BJ (cell line): ENCODE measurements around the gene SH2B2. TPM values are rescaled to one million over a fixed set of nuclear protein-coding genes. Genes with fewer than 3 reads are reported as not detected.
"Not testable (repeated sequence)": the region's sequence is repeated elsewhere in the genome, so short reads cannot be mapped to it uniquely, and the experiment has no call there.

ENCODE experiments used
- CTCF ChIA-PET: fragments of 350-600 bp; formaldehyde crosslinking; extraction: SDS; loops from one replicate; lab custom pipeline; 2021; ENCODE audit warnings: antibody characterized with exemption, inconsistent platforms; lab: Yijun Ruan, JAX
- POLR2A ChIA-PET: fragments of 300-600 bp; sonication (Branson Sonifier 250); formaldehyde crosslinking; extraction: SDS; loops from one replicate; lab custom pipeline; 2021; ENCODE audit warnings: antibody characterized with exemption; lab: Charles Lee
- DNase-seq: peaks from one replicate; pipeline ENCODE4 v3.0.0-alpha.2; 2011; ENCODE audit warnings: low read depth
- H3K27me3 ChIP-seq: 2 replicates; pipeline ENCODE4 v1.6.0; 2011; ENCODE audit warnings: low read length; ENCODE audit not compliant: control insufficient read depth, insufficient read depth
- H3K36me3 ChIP-seq: 2 replicates; pipeline ENCODE4 v1.5.1; 2011; ENCODE audit warnings: low read length; ENCODE audit not compliant: control insufficient read depth, insufficient read depth
- H3K4me3 ChIP-seq: 2 replicates; pipeline ENCODE4 v1.5.1; 2011; ENCODE audit warnings: low read depth, mild to moderate bottlenecking, control low read depth, low read length
- CTCF ChIP-seq: IDR thresholded peaks from 2 replicates; pipeline ENCODE4 v1.5.1; 2011; ENCODE audit warnings: low read depth, mild to moderate bottlenecking, control low read depth, inconsistent platforms, low read length, moderate library complexity; ENCODE audit not compliant: insufficient read depth
- polyA plus RNA-seq: library from polyadenylated mRNA; depleted of rRNA; stranded (reverse); fragments of >200 nt; gene quantifications from 2 replicates; pipeline ENCODE4 v1.2.3, GENCODE V29; 2011

The SH2B2 gene
- polyA plus RNA-seq, 1 experiment: 0.58 TPM

DNA sequence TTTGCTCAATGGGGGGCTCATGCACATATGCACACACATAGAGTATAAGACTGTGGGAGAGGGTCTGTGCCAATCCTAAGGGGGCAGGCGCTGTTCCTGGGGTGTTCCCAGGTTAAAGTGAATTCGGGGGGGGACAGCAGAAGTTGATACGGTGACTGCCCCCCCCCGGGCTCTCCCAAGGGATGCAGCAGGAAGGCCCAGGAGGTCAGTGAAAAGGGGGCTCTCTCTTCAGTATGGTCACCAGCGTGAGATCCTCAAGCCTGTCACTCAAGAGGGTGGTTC, 37.2 kb downstream of the SH2B2 start:
- ChIA-PET POLR2A (interaction anchor here (0.6 kb wide), 1 partner anchor 8 kb away, joined by 3 read pairs; no protein-coding TSS in a partner anchor), CTCF (no interaction called here)
- Histone ChIP-seq H3K27me3 (no peaks in the 10 kb centered on the region), H3K4me3 (no peak overlapping the region), H3K36me3 (no peaks in the 10 kb centered on the region)
- no peak for DNase-seq
- TF ChIP-seq CTCF: no peak

- DNase-seq, POLR2A ChIA-PET, CTCF ChIA-PET, H3K4me3 ChIP-seq, H3K27me3 ChIP-seq, H3K36me3 ChIP-seq: not testable (repeated sequence)
Measured at GRCh38 chr7:102325106-102325505, 38.4 kb downstream of the SH2B2 start.

- no peaks in the 10 kb centered on the region for H3K27me3 ChIP-seq
- POLR2A ChIA-PET: no interaction called here
- no peak for TF ChIP-seq CTCF
- no peak overlapping the region for H3K4me3 ChIP-seq
- no peaks in the 10 kb centered on the region for H3K36me3 ChIP-seq
- CTCF ChIA-PET: no interaction called here
- no peak for DNase-seq
Measured at GRCh38 chr7:102326157-102326889, 39.7 kb downstream of the SH2B2 start.

- H3K4me3 ChIP-seq, POLR2A ChIA-PET, H3K27me3 ChIP-seq, CTCF ChIA-PET, H3K36me3 ChIP-seq, DNase-seq: not testable (repeated sequence)
Measured at GRCh38 chr7:102327183-102327582, 40.5 kb downstream of the SH2B2 start.

DNA sequence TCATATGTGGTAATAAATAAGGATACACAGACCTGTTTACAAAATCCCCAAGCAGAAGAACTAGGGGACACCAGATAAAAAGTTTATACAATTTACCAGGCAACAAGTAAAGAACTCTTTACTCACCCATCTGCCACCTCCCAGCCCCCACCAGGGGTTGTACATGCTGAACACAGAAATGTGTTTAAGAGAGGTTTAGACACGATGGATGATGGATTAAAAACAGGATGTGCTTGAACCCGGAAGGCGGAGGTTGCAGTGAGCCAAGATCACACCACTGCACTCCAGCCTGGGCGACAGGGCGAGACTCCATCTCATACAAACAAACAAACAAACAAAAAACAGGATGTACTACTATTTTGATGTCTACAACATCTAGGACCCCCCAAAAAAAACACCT, 42.2 kb downstream of the SH2B2 start:
- H3K4me3 ChIP-seq, DNase-seq, H3K27me3 ChIP-seq, POLR2A ChIA-PET, H3K36me3 ChIP-seq, CTCF ChIA-PET: not testable (repeated sequence)

DNA sequence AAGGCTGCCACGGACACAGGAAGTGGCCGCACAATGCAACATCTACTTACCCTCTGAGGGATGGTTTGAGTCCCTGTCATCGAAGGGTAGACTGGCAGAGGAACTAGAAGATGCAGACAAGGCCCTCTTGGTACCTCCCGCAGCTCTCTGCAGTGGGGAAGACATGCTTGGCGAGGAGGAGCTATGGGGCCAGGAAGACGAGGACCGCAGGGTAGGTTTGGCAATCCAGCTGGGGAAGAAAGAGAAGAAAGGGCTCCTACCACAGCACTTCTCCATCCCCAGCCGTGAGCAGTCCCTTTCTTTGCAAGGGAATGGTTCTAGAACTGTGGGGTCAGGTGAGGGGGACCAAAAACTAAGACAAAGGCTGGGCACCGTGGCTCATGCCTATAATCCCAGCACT, 42.7 kb downstream of the SH2B2 start:
- H3K36me3 ChIP-seq, H3K4me3 ChIP-seq, H3K27me3 ChIP-seq, POLR2A ChIA-PET, DNase-seq, CTCF ChIA-PET: not testable (repeated sequence)

DNA sequence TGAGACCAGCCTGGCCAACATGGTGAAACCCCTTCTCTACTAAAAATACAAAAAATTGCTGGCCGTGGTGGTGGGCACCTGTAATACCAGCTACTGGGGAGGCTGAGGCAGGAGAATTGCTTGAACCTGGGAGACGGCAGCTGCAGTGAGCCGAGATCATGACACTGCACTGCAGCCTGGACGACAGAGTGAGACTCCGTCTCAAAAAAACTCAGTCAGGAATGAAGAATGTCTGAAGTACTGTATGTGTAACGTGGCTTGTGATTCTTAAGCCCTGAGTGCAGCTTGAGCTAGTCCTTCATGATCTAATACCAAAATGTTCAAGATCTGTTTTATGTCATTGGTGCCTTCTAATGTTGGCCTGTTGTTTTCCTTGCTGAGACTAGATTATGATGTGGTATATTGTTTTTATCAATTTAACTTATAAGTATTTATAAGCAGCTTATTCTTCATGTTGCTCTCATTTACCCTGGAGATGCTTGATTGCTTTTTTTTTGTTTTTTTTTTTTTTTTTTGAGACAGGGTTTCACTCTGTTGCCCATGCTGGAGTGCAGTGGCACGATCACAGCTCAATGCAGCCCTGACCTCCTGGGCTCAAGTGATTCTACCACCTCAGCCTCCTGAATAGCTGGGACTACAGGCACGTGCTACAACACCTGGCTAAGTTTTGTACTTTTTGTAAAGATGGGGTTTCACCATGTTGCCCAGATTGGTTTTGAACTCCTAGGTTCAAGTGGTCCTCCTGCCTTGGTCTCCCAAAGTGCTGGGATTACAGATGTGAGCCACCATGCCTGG, 44.2 kb downstream of the SH2B2 start:
- H3K27me3 ChIP-seq, H3K36me3 ChIP-seq, POLR2A ChIA-PET, H3K4me3 ChIP-seq, DNase-seq, CTCF ChIA-PET: not testable (repeated sequence)

DNA sequence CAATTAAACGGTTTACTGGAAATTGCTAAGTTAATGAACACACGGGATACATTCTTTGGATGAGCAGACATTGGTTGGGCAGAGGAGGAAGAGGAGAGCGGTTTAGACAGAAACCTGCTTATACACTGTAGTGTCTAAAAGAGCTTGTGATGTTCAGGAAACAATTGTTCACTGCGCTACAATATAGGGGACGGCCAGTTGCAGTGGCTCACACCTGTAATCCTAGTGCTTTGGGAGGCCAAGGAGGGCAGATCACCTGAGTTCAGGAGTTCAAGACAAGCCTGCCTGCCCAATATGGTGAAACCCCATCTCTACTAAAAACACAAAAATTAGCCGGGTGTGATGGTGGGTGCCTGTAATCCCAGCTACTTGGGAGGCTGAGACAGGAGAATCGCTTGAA, 48.9 kb downstream of the SH2B2 start:
- H3K36me3 ChIP-seq, CTCF ChIA-PET, H3K4me3 ChIP-seq, DNase-seq, H3K27me3 ChIP-seq, POLR2A ChIA-PET: not testable (repeated sequence)

DNA sequence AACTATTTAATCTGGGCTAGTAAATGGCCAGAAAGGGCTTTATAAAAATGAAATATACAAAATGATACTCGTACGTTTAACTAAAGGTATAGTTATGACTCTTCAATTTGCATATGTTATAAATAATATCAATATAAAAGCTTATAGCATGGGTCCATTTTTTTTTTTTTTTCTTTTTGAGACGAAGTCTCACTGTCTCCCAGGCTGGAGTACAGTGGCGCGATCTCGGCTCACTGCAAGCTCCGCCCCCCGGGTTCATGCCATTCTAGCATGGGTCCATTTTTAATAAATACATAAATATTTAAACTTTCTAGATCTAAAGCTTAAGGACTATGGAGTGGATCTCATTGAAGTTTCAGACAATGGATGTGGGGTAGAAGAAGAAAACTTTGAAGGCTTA, 50.3 kb downstream of the SH2B2 start:
- DNase-seq, H3K4me3 ChIP-seq, H3K36me3 ChIP-seq, CTCF ChIA-PET, POLR2A ChIA-PET, H3K27me3 ChIP-seq: not testable (repeated sequence)

- H3K27me3 ChIP-seq, CTCF ChIA-PET, DNase-seq, H3K36me3 ChIP-seq, POLR2A ChIA-PET, H3K4me3 ChIP-seq: not testable (repeated sequence)
Measured at GRCh38 chr7:102337420-102337819, 50.8 kb downstream of the SH2B2 start.
